HAP-1 (cell line): Measurements from ENCODE around the gene LRCOL1.

Source experiments
- DNase-seq, 2 experiments: peaks; one replicate each; pipeline ENCODE4 v3.0.0-alpha.2; 2016 to 2020; ENCODE audit warnings: low spot score in 2 of 2
- H3K27me3 ChIP-seq: fragments of 250-450 bp; sonication (Bioruptor Pico); 2 replicates; pipeline ENCODE4 v1.5.1; 2020; ENCODE audit warnings: low read depth, mild to moderate bottlenecking, moderate library complexity
- H3K36me3 ChIP-seq: fragments of 250-450 bp; sonication (Bioruptor Pico); replicated peaks from 2 replicates; pipeline ENCODE4 v1.5.1; 2020; ENCODE audit warnings: mild to moderate bottlenecking
- H3K4me1 ChIP-seq: fragments of 250-450 bp; sonication (Bioruptor Pico); 2 replicates; pipeline ENCODE4 v1.5.1; 2020; ENCODE audit warnings: mild to moderate bottlenecking
- H3K4me3 ChIP-seq: fragments of 250-450 bp; sonication (Bioruptor Pico); 2 replicates; pipeline ENCODE4 v1.5.1; 2020; ENCODE audit warnings: mild to moderate bottlenecking, moderate library complexity
- H3K9me3 ChIP-seq: fragments of 250-450 bp; sonication (Bioruptor Pico); 2 replicates; pipeline ENCODE4 v1.5.1; 2020; ENCODE audit warnings: mild to moderate bottlenecking, moderate library complexity
- in situ Hi-C: fragments of 300-500 bp; cut with MboI; formaldehyde crosslinking; loops from 3 replicates; pipeline ENCODE4 v1.14.3; 2020; ENCODE audit warnings: low sequenced_read_pairs, inconsistent platforms, mixed read lengths

Gene LRCOL1

GRCh38 chr12:132610051-132610759 lies at the start of gene LRCOL1:
TSS of gene LRCOL1 (minus strand) at chr12:132610582. CDS start at chr12:132606251, 4,331 bp downstream.
- Histone ChIP-seq H3K4me1 (no peaks in the 10 kb centered on the region), H3K27me3 (peaks cover 17% of the 10 kb centered on the region), H3K36me3 (no peaks in the 10 kb centered on the region), H3K4me3 (no peak within 1 kb of the TSS), H3K9me3 (no peaks in the 10 kb centered on the region)
- peak in 1 of 2 experiments; percentile 42 for DNase-seq
- in situ Hi-C loops = no loop called here

- in situ Hi-C loops = no loop called here
- Histone ChIP-seq H3K4me3 (no peak overlapping the region), H3K4me1 (no peaks in the 10 kb centered on the region), H3K9me3 (no peaks in the 10 kb centered on the region), H3K36me3 (peaks cover 100% of the 10 kb centered on the region), H3K27me3 (no peaks in the 10 kb centered on the region)
- DNase-seq = no peak
Measured at GRCh38 chr12:132660052-132660451, 49.7 kb upstream of the LRCOL1 start.

- DNase-seq = no peak
- Histone ChIP-seq H3K4me3 (no peak overlapping the region), H3K36me3 (peaks cover 100% of the 10 kb centered on the region), H3K4me1 (no peaks in the 10 kb centered on the region), H3K9me3 (no peaks in the 10 kb centered on the region), H3K27me3 (no peaks in the 10 kb centered on the region)
- in situ Hi-C loops = no loop called here
Measured at GRCh38 chr12:132659146-132659545, 48.8 kb upstream of the LRCOL1 start.

GRCh38 chr12:132658149-132658894 lies 47.9 kb upstream of the LRCOL1 start:
- no peak for DNase-seq
- H3K4me1 ChIP-seq = no peaks in the 10 kb centered on the region
- no peaks in the 10 kb centered on the region for H3K9me3 ChIP-seq
- in situ Hi-C loops = no loop called here
- no peaks in the 10 kb centered on the region for H3K27me3 ChIP-seq
- peaks cover 98% of the 10 kb centered on the region for H3K36me3 ChIP-seq
- H3K4me3 ChIP-seq = no peak overlapping the region

GRCh38 chr12:132657004-132657727 lies 46.8 kb upstream of the LRCOL1 start:
- Histone ChIP-seq H3K36me3 (peaks cover 94% of the 10 kb centered on the region), H3K27me3 (no peaks in the 10 kb centered on the region), H3K9me3 (no peaks in the 10 kb centered on the region), H3K4me3 (no peak overlapping the region), H3K4me1 (no peaks in the 10 kb centered on the region)
- no peak for DNase-seq
- in situ Hi-C loops = no loop called here

GRCh38 chr12:132653567-132654290 lies 43.3 kb upstream of the LRCOL1 start:
- no peak for DNase-seq
- Histone ChIP-seq H3K9me3 (no peaks in the 10 kb centered on the region), H3K4me3 (no peak overlapping the region), H3K27me3 (no peaks in the 10 kb centered on the region), H3K4me1 (no peaks in the 10 kb centered on the region), H3K36me3 (peaks cover 92% of the 10 kb centered on the region)
- in situ Hi-C loops = no loop called here

GRCh38 chr12:132651444-132652100 lies 41.2 kb upstream of the LRCOL1 start:
- H3K9me3 ChIP-seq = no peaks in the 10 kb centered on the region
- DNase-seq = peak in 1 of 2 experiments; percentile 84
- H3K4me3 ChIP-seq = no peak overlapping the region
- H3K4me1 ChIP-seq = no peaks in the 10 kb centered on the region
- in situ Hi-C loops = no loop called here
- peaks cover 91% of the 10 kb centered on the region for H3K36me3 ChIP-seq
- H3K27me3 ChIP-seq = no peaks in the 10 kb centered on the region

GRCh38 chr12:132649226-132649945 lies 39.0 kb upstream of the LRCOL1 start:
- no peak for DNase-seq
- H3K9me3 ChIP-seq = no peaks in the 10 kb centered on the region
- in situ Hi-C loops = no loop called here
- no peak overlapping the region for H3K4me3 ChIP-seq
- no peaks in the 10 kb centered on the region for H3K27me3 ChIP-seq
- H3K36me3 ChIP-seq = peaks cover 82% of the 10 kb centered on the region
- no peaks in the 10 kb centered on the region for H3K4me1 ChIP-seq

GRCh38 chr12:132648616-132649225 lies 38.3 kb upstream of the LRCOL1 start:
- no peaks in the 10 kb centered on the region for H3K9me3 ChIP-seq
- H3K4me1 ChIP-seq = no peaks in the 10 kb centered on the region
- peaks cover 80% of the 10 kb centered on the region for H3K36me3 ChIP-seq
- no peak overlapping the region for H3K4me3 ChIP-seq
- H3K27me3 ChIP-seq = no peaks in the 10 kb centered on the region
- DNase-seq = no peak
- in situ Hi-C loops = no loop called here

GRCh38 chr12:132647858-132648257 lies 37.5 kb upstream of the LRCOL1 start:
- H3K36me3 ChIP-seq = peaks cover 83% of the 10 kb centered on the region
- H3K9me3 ChIP-seq = no peaks in the 10 kb centered on the region
- DNase-seq = no peak
- no peaks in the 10 kb centered on the region for H3K4me1 ChIP-seq
- no peak overlapping the region for H3K4me3 ChIP-seq
- no peaks in the 10 kb centered on the region for H3K27me3 ChIP-seq
- in situ Hi-C loops = no loop called here

- no peaks in the 10 kb centered on the region for H3K27me3 ChIP-seq
- H3K36me3 ChIP-seq = peaks cover 86% of the 10 kb centered on the region
- DNase-seq = no peak
- in situ Hi-C loops = no loop called here
- no peaks in the 10 kb centered on the region for H3K4me1 ChIP-seq
- no peaks in the 10 kb centered on the region for H3K9me3 ChIP-seq
- no peak overlapping the region for H3K4me3 ChIP-seq
Measured at GRCh38 chr12:132646850-132647249, 36.5 kb upstream of the LRCOL1 start.
